Memory B cell (primary cell): Measurements from ENCODE around the gene EZR.

Experiments
- ATAC-seq: fragments of 150-1000 bp; cut with Tn5 transposase; 2 replicates; pipeline ENCODE4 v1.10.0; 2021; ENCODE audit warnings: low read depth, mild to moderate bottlenecking, moderate library complexity
- DNase-seq, 2 donors: peaks; one replicate each; pipeline ENCODE4 v3.0.0; 2022; ENCODE audit warnings: low spot score in 2 of 2
- H3K27ac Mint-ChIP-seq: one replicate; pipeline ENCODE4 v1.8.0; 2022; ENCODE audit warnings: mild to moderate bottlenecking, moderate library complexity, mixed read lengths
- H3K27me3 Mint-ChIP-seq: one replicate; pipeline ENCODE4 v1.8.0; 2022; ENCODE audit warnings: mixed read lengths
- H3K36me3 Mint-ChIP-seq: one replicate; pipeline ENCODE4 v1.8.0; 2022; ENCODE audit warnings: mild to moderate bottlenecking, mixed read lengths
- H3K4me1 Mint-ChIP-seq: one replicate; pipeline ENCODE4 v1.8.0; 2022; ENCODE audit warnings: mixed read lengths
- H3K4me3 Mint-ChIP-seq: one replicate; pipeline ENCODE4 v1.8.0; 2022; ENCODE audit warnings: mild to moderate bottlenecking, moderate library complexity, mixed read lengths
- H3K9me3 Mint-ChIP-seq: one replicate; pipeline ENCODE4 v1.8.0; 2022; ENCODE audit warnings: mixed read lengths

EZR gene

GRCh38 chr6:158819213-158819976 lies at the start of gene EZR:
Gene EZR, minus strand, starts transcription at chr6:158819368. Its CDS starts 1,275 bp downstream, at chr6:158818093.
- peak; percentile 77 to 87 for DNase-seq
- H3K4me1 Mint-ChIP-seq, result peaks cover 23% of the 10 kb centered on the region
- H3K27me3 Mint-ChIP-seq, result no peaks in the 10 kb centered on the region
- H3K4me3 Mint-ChIP-seq, result peak within 1 kb of the TSS; percentile 98
- peaks cover 27% of the 10 kb centered on the region for H3K36me3 Mint-ChIP-seq
- peak within 1 kb of the TSS; percentile 100 for H3K27ac Mint-ChIP-seq
- H3K9me3 Mint-ChIP-seq, result no peaks in the 10 kb centered on the region
- ATAC-seq, result peak; percentile 63

GRCh38 chr6:158868122-158868480 lies 48.9 kb upstream of the EZR start:
- ATAC-seq (no peak), DNase-seq (no peak)
- peak overlapping the region; percentile 100 for H3K27ac Mint-ChIP-seq
- H3K4me1 Mint-ChIP-seq, result peaks cover 36% of the 10 kb centered on the region
- no peaks in the 10 kb centered on the region for H3K9me3 Mint-ChIP-seq
- no peaks in the 10 kb centered on the region for H3K27me3 Mint-ChIP-seq
- no peaks in the 10 kb centered on the region for H3K36me3 Mint-ChIP-seq
- peak overlapping the region; percentile 27 for H3K4me3 Mint-ChIP-seq

- DNase-seq, result peak; percentile 31 to 42
- Mint-ChIP-seq H3K27ac (peak overlapping the region; percentile 100), H3K9me3 (no peaks in the 10 kb centered on the region), H3K4me3 (peak overlapping the region; percentile 27), H3K4me1 (peaks cover 34% of the 10 kb centered on the region), H3K36me3 (no peaks in the 10 kb centered on the region), H3K27me3 (no peaks in the 10 kb centered on the region)
- ATAC-seq, result peak; percentile 1
Measured at GRCh38 chr6:158867381-158868121, 48.4 kb upstream of the EZR start.

GRCh38 chr6:158865769-158866168 lies 46.6 kb upstream of the EZR start:
- no peaks in the 10 kb centered on the region for H3K27me3 Mint-ChIP-seq
- ATAC-seq (peak; percentile 3), DNase-seq (peak in 1 of 2 donors; percentile 43)
- peak overlapping the region; percentile 100 for H3K27ac Mint-ChIP-seq
- no peaks in the 10 kb centered on the region for H3K9me3 Mint-ChIP-seq
- no peak overlapping the region for H3K4me3 Mint-ChIP-seq
- no peaks in the 10 kb centered on the region for H3K36me3 Mint-ChIP-seq
- peaks cover 34% of the 10 kb centered on the region for H3K4me1 Mint-ChIP-seq

GRCh38 chr6:158863646-158864045 lies 44.5 kb upstream of the EZR start:
- Mint-ChIP-seq H3K36me3 (no peaks in the 10 kb centered on the region), H3K4me1 (peaks cover 24% of the 10 kb centered on the region), H3K27me3 (no peaks in the 10 kb centered on the region), H3K4me3 (no peak overlapping the region), H3K9me3 (no peaks in the 10 kb centered on the region), H3K27ac (no peak overlapping the region)
- DNase-seq, result no peak
- ATAC-seq, result no peak

- no peaks in the 10 kb centered on the region for H3K27me3 Mint-ChIP-seq
- peaks cover 3% of the 10 kb centered on the region for H3K36me3 Mint-ChIP-seq
- DNase-seq (no peak), ATAC-seq (no peak)
- H3K4me3 Mint-ChIP-seq, result no peak overlapping the region
- peak overlapping the region; percentile 1 for H3K27ac Mint-ChIP-seq
- H3K4me1 Mint-ChIP-seq, result peaks cover 14% of the 10 kb centered on the region
- no peaks in the 10 kb centered on the region for H3K9me3 Mint-ChIP-seq
Measured at GRCh38 chr6:158861686-158862381, 42.7 kb upstream of the EZR start.

- H3K9me3 Mint-ChIP-seq, result no peaks in the 10 kb centered on the region
- H3K36me3 Mint-ChIP-seq, result peaks cover 3% of the 10 kb centered on the region
- no peak overlapping the region for H3K4me3 Mint-ChIP-seq
- H3K27me3 Mint-ChIP-seq, result no peaks in the 10 kb centered on the region
- ATAC-seq (no peak), DNase-seq (no peak)
- H3K4me1 Mint-ChIP-seq, result peaks cover 11% of the 10 kb centered on the region
- no peak overlapping the region for H3K27ac Mint-ChIP-seq
Measured at GRCh38 chr6:158860279-158860865, 41.2 kb upstream of the EZR start.

GRCh38 chr6:158856261-158856660 lies 37.1 kb upstream of the EZR start:
- ATAC-seq (no peak), DNase-seq (no peak)
- Mint-ChIP-seq H3K27ac (no peak overlapping the region), H3K4me3 (no peak overlapping the region), H3K9me3 (no peaks in the 10 kb centered on the region), H3K27me3 (no peaks in the 10 kb centered on the region), H3K4me1 (peaks cover 9% of the 10 kb centered on the region), H3K36me3 (peaks cover 3% of the 10 kb centered on the region)

- ATAC-seq (no peak), DNase-seq (no peak)
- Mint-ChIP-seq H3K36me3 (peaks cover 3% of the 10 kb centered on the region), H3K4me1 (peaks cover 22% of the 10 kb centered on the region), H3K27me3 (no peaks in the 10 kb centered on the region), H3K4me3 (no peak overlapping the region), H3K9me3 (no peaks in the 10 kb centered on the region), H3K27ac (no peak overlapping the region)
Measured at GRCh38 chr6:158854214-158855101, 35.3 kb upstream of the EZR start.

GRCh38 chr6:158853880-158854213 lies 34.7 kb upstream of the EZR start:
- no peak overlapping the region for H3K27ac Mint-ChIP-seq
- no peaks in the 10 kb centered on the region for H3K9me3 Mint-ChIP-seq
- H3K4me3 Mint-ChIP-seq, result no peak overlapping the region
- peaks cover 28% of the 10 kb centered on the region for H3K4me1 Mint-ChIP-seq
- peaks cover 3% of the 10 kb centered on the region for H3K36me3 Mint-ChIP-seq
- no peaks in the 10 kb centered on the region for H3K27me3 Mint-ChIP-seq
- DNase-seq (no peak), ATAC-seq (no peak)

GRCh38 chr6:158853072-158853879 lies 34.1 kb upstream of the EZR start:
- DNase-seq, result peak; percentile 58 to 78
- peak; percentile 78 for ATAC-seq
- Mint-ChIP-seq H3K9me3 (no peaks in the 10 kb centered on the region), H3K4me1 (peaks cover 28% of the 10 kb centered on the region), H3K27me3 (no peaks in the 10 kb centered on the region), H3K27ac (no peak overlapping the region), H3K4me3 (no peak overlapping the region), H3K36me3 (peaks cover 3% of the 10 kb centered on the region)

- Mint-ChIP-seq H3K9me3 (no peaks in the 10 kb centered on the region), H3K4me1 (peaks cover 27% of the 10 kb centered on the region), H3K36me3 (peaks cover 2% of the 10 kb centered on the region), H3K4me3 (no peak overlapping the region), H3K27ac (no peak overlapping the region), H3K27me3 (no peaks in the 10 kb centered on the region)
- no peak for DNase-seq
- ATAC-seq, result no peak
Measured at GRCh38 chr6:158852312-158853071, 33.3 kb upstream of the EZR start.
